Measurements from ENCODE around the gene NAP1L4. TPM values are rescaled to one million over a fixed set of nuclear protein-coding genes. Genes with fewer than 3 reads are reported as not detected.

The NAP1L4 gene
- total RNA-seq, 1 experiment from 2014 or later, result 274 TPM

GRCh38 chr11:2975594-2975993 lies 16.5 kb downstream of the NAP1L4 start:
- H3K36me3 ChIP-seq (ENCODE audit: control insufficient read depth, insufficient read depth, low read length), result peaks cover 53% of the 10 kb centered on the region
- no peak overlapping the region for H3K27ac ChIP-seq (ENCODE audit: low read length)
- CTCF ChIA-PET, result interaction anchor here (0.6 to 2.1 kb wide), 3 partner anchors 12 to 31 kb away, joined by 3 to 5 read pairs (median 5); no protein-coding TSS in a partner anchor
- intact Hi-C loops (cut with micrococcal nuclease; ENCODE audit: unreplicated experiment) (no loop called here), in situ Hi-C loops (cut with HindIII; ENCODE audit: low pct_unique_long_range_greater_than_20kb, low sequenced_read_pairs) (no loop called here)
- BruUV-seq (replicated peaks), result no TSS peak
- no peaks in the 10 kb centered on the region for H3K9me3 ChIP-seq (ENCODE audit: control insufficient read depth, insufficient read depth, low read depth, low read length)
- DNase-seq (ENCODE audit: low read depth, low spot score), result no peak
- TF ChIP-seq CTCF (IDR thresholded peaks at IDR 0.05) (peak; percentile 83), POLR2AphosphoS5 (IDR thresholded peaks at IDR 0.05; ENCODE audit: low read depth, low read length) (no peak)
- no peak overlapping the region for H3K4me3 ChIP-seq (ENCODE audit: low read depth in 2 of 2, low read length in 2 of 2)
- peaks cover 4% of the 10 kb centered on the region; the same call in 1 of the 2 replicates for H3K4me1 ChIP-seq (ENCODE audit: control insufficient read depth, insufficient read depth, low read length)
- H3K27me3 ChIP-seq (ENCODE audit: control insufficient read depth, insufficient read depth, low read length), result no peaks in the 10 kb centered on the region
- ATAC-seq, result peak; percentile 92
- POLR2A ChIA-PET, result interaction anchor here (0.6 kb wide), 1 partner anchor 42 kb away, joined by 3 read pairs; no protein-coding TSS in a partner anchor

GRCh38 chr11:2974272-2974671 lies 17.9 kb downstream of the NAP1L4 start:
- Histone ChIP-seq H3K36me3 (ENCODE audit: control insufficient read depth, insufficient read depth, low read length) (peaks cover 64% of the 10 kb centered on the region), H3K4me1 (ENCODE audit: control insufficient read depth, insufficient read depth, low read length) (no peaks in the 10 kb centered on the region), H3K27me3 (ENCODE audit: control insufficient read depth, insufficient read depth, low read length) (no peaks in the 10 kb centered on the region), H3K4me3 (ENCODE audit: low read depth in 2 of 2, low read length in 2 of 2) (no peak overlapping the region), H3K9me3 (ENCODE audit: control insufficient read depth, insufficient read depth, low read depth, low read length) (no peaks in the 10 kb centered on the region), H3K27ac (ENCODE audit: low read length) (no peak overlapping the region)
- in situ Hi-C loops (cut with HindIII; ENCODE audit: low pct_unique_long_range_greater_than_20kb, low sequenced_read_pairs) (no loop called here), intact Hi-C loops (cut with micrococcal nuclease; ENCODE audit: unreplicated experiment) (no loop called here)
- POLR2A ChIA-PET, result no interaction called here
- TF ChIP-seq CTCF (IDR thresholded peaks at IDR 0.05), result no peak
- no peak for TF ChIP-seq TCF7L2 (IDR thresholded peaks at IDR 0.05; ENCODE audit: low read depth, low read length)
- no peak for TF ChIP-seq SIN3A (IDR thresholded peaks at IDR 0.05; ENCODE audit: borderline replicate concordance, insufficient read depth, low read depth, low read length)
- TF ChIP-seq REST (IDR thresholded peaks at IDR 0.05; ENCODE audit: insufficient read depth in 1 of 2, low read depth in 2 of 2, low read length in 1 of 2), result no peak
- no peak for TF ChIP-seq POLR2AphosphoS5 (IDR thresholded peaks at IDR 0.05; ENCODE audit: low read depth, low read length)
- ATAC-seq, result no peak
- no TSS peak for BruUV-seq (replicated peaks)
- CTCF ChIA-PET, result no interaction called here
- DNase-seq (ENCODE audit: low read depth, low spot score), result no peak

Data from Panc1 (cell line).